Keratinocyte (primary cell): Measurements from ENCODE around the gene MTR. TPM values are rescaled to one million over a fixed set of nuclear protein-coding genes. Genes with fewer than 3 reads are reported as not detected.

Experiments
- DNase-seq: peaks from one replicate; pipeline ENCODE4 v3.0.0-alpha.2; 2011; ENCODE audit warnings: low read depth, missing footprints, low spot score
- FAIRE-seq: peaks from 2 replicates; lab custom pipeline; 2011; peaks lifted over from hg19 to GRCh38; lab: Jason Lieb, UNC
- H2AFZ ChIP-seq: 2 replicates; pipeline ENCODE4 v1.6.0; 2012; ENCODE audit warnings: low read length, control low read depth, inconsistent platforms; ENCODE audit not compliant: control insufficient read depth
- H3K27ac ChIP-seq: 2 replicates; pipeline ENCODE4 v1.5.1; 2011; ENCODE audit warnings: low read length; ENCODE audit not compliant: control insufficient read depth, insufficient read depth
- H3K27me3 ChIP-seq: 3 replicates; pipeline ENCODE4 v1.6.0; 2011; ENCODE audit warnings: low read length; ENCODE audit not compliant: control insufficient read depth, insufficient read depth; ENCODE audit errors: extremely low read depth
- H3K36me3 ChIP-seq, 2 experiments: 2 replicates in 1 of 2; 3 replicates in 1 of 2; pipeline ENCODE4 v1.5.1; 2011; ENCODE audit warnings: low read length in 2 of 2, mild to moderate bottlenecking in 1 of 2; ENCODE audit not compliant: control insufficient read depth in 2 of 2, insufficient read depth in 2 of 2; ENCODE audit errors: extremely low read depth in 1 of 2
- H3K4me1 ChIP-seq: 3 replicates; pipeline ENCODE4 v1.5.1; 2011; ENCODE audit warnings: low read length; ENCODE audit not compliant: control insufficient read depth, insufficient read depth; ENCODE audit errors: extremely low read depth
- H3K4me2 ChIP-seq: 3 replicates; pipeline ENCODE4 v1.6.0; 2011; ENCODE audit warnings: low read depth, low read length; ENCODE audit not compliant: control insufficient read depth, insufficient read depth; ENCODE audit errors: extremely low read depth
- H3K4me3 ChIP-seq, 3 experiments: fragments of 200-600 bp in 1 of 3; sonication (generic) in 1 of 3; 2 replicates in 2 of 3; 3 replicates in 1 of 3; pipeline ENCODE4 v1.5.1; 2011 to 2016; ENCODE audit warnings: low read length in 3 of 3, mild to moderate bottlenecking in 3 of 3, control low read depth in 2 of 3, inconsistent platforms in 1 of 3, low read depth in 1 of 3, mixed read lengths in 1 of 3, mixed run types in 1 of 3, moderate library complexity in 1 of 3; ENCODE audit not compliant: control insufficient read depth in 2 of 3, insufficient read depth in 2 of 3; ENCODE audit errors: extremely low read depth in 1 of 3
- H3K79me2 ChIP-seq: 2 replicates; pipeline ENCODE4 v1.6.0; 2012; ENCODE audit warnings: low read length; ENCODE audit not compliant: control insufficient read depth, insufficient read depth
- H3K9ac ChIP-seq: 3 replicates; pipeline ENCODE4 v1.6.0; 2011; ENCODE audit warnings: low read length; ENCODE audit not compliant: control insufficient read depth, insufficient read depth; ENCODE audit errors: extremely low read depth
- H3K9me1 ChIP-seq: 3 replicates; pipeline ENCODE4 v1.6.0; 2011; ENCODE audit warnings: low read length; ENCODE audit not compliant: control insufficient read depth, insufficient read depth; ENCODE audit errors: extremely low read depth
- H3K9me3 ChIP-seq: 2 replicates; pipeline ENCODE4 v1.5.1; 2012; ENCODE audit warnings: low read depth, low read length; ENCODE audit not compliant: control insufficient read depth
- H4K20me1 ChIP-seq: 3 replicates; pipeline ENCODE4 v1.6.0; 2011; ENCODE audit warnings: low read length; ENCODE audit not compliant: control insufficient read depth, insufficient read depth; ENCODE audit errors: extremely low read depth
- EZH2 ChIP-seq: IDR thresholded peaks from one replicate; pipeline ENCODE4 v1.6.1; 2012; ENCODE audit warnings: inconsistent platforms, mild to moderate bottlenecking, low read length, moderate library complexity
- dilution Hi-C: fragments of 300-500 bp; cut with MboI; formaldehyde crosslinking; loops from one replicate; pipeline ENCODE4 v1.7.0; 2020; ENCODE audit warnings: low sequenced_read_pairs; ENCODE audit not compliant: extremely low pct_ligation_motif_present
- polyA plus RNA-seq, 5 experiments: library from polyadenylated mRNA; depleted of rRNA in 3 of 5; stranded (reverse) in 3 of 5; stranded (forward) in 1 of 5; unstranded in 1 of 5; fragments of >200 nt; gene quantifications; 1 replicate in 1 of 5; 2 replicates in 3 of 5; 3 replicates in 1 of 5; pipeline versions ENCODE4 v1.2.1 to v1.2.3, GENCODE V29; 2011 to 2012; ENCODE audit warnings: missing spikeins in 2 of 5, low read depth in 1 of 5, low replicate concordance in 1 of 5
- TF ChIP-seq, protein P1 (sequence below), 3 experiments: IDR thresholded peaks in 1 of 3; conservative IDR thresholded peaks in 1 of 3; optimal IDR thresholded peaks in 1 of 3; 2 replicates in 2 of 3; 3 replicates in 1 of 3; pipeline versions ENCODE3 to v1.5.1; 2011; ENCODE audit warnings: low read length in 3 of 3, mild to moderate bottlenecking in 3 of 3, moderate library complexity in 2 of 3, control low read depth in 1 of 3, inconsistent platforms in 1 of 3; ENCODE audit not compliant: insufficient read depth in 2 of 3; ENCODE audit errors: extremely low read depth in 1 of 3

The MTR gene
- polyA plus RNA-seq, 1 donor (not counting 4 experiments of a cell fraction or from before 2014, with no cell fraction given) = 14.3 TPM

GRCh38 chr1:236836157-236836556, 41.1 kb downstream of the MTR start:
- no peak for TF ChIP-seq EZH2
- no peaks in the 10 kb centered on the region for H4K20me1 ChIP-seq

GRCh38 chr1:236837115-236837514, 42.0 kb downstream of the MTR start:
- H3K9ac ChIP-seq = no peak overlapping the region
- H4K20me1 ChIP-seq = no peaks in the 10 kb centered on the region
- H3K4me3 ChIP-seq = no peak overlapping the region
- no peak overlapping the region for H3K27ac ChIP-seq
- H2AFZ ChIP-seq = no peak overlapping the region
- no peaks in the 10 kb centered on the region for H3K27me3 ChIP-seq
- TF ChIP-seq EZH2 = no peak
- TF ChIP-seq, protein P1, sequence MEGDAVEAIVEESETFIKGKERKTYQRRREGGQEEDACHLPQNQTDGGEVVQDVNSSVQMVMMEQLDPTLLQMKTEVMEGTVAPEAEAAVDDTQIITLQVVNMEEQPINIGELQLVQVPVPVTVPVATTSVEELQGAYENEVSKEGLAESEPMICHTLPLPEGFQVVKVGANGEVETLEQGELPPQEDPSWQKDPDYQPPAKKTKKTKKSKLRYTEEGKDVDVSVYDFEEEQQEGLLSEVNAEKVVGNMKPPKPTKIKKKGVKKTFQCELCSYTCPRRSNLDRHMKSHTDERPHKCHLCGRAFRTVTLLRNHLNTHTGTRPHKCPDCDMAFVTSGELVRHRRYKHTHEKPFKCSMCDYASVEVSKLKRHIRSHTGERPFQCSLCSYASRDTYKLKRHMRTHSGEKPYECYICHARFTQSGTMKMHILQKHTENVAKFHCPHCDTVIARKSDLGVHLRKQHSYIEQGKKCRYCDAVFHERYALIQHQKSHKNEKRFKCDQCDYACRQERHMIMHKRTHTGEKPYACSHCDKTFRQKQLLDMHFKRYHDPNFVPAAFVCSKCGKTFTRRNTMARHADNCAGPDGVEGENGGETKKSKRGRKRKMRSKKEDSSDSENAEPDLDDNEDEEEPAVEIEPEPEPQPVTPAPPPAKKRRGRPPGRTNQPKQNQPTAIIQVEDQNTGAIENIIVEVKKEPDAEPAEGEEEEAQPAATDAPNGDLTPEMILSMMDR (optimal IDR thresholded peaks at IDR 0.05 in 1 of 3, IDR thresholded peaks at IDR 0.05 in 1 of 3, conservative IDR thresholded peaks at IDR 0.05 in 1 of 3; ENCODE audit: extremely low read depth in 1 of 3, insufficient read depth in 2 of 3, low read length in 3 of 3) = no peak
- H3K9me3 ChIP-seq = no peaks in the 10 kb centered on the region
- H3K36me3 ChIP-seq = peaks cover 5 to 16% of the 10 kb centered on the region in 2 experiments
- FAIRE-seq (no peak), DNase-seq (no peak)
- H3K4me2 ChIP-seq = no peak overlapping the region
- dilution Hi-C loops = no loop called here
- H3K79me2 ChIP-seq = no peaks in the 10 kb centered on the region
- no peaks in the 10 kb centered on the region for H3K9me1 ChIP-seq
- H3K4me1 ChIP-seq = no peaks in the 10 kb centered on the region

More at GRCh38 chr1:236836157-236836556, 41.1 kb downstream of the MTR start:
- Histone ChIP-seq H3K27ac (no peak overlapping the region), H3K9me3 (no peaks in the 10 kb centered on the region), H3K9me1 (no peaks in the 10 kb centered on the region), H3K9ac (no peak overlapping the region), H3K27me3 (no peaks in the 10 kb centered on the region), H3K79me2 (no peaks in the 10 kb centered on the region), H3K4me3 (no peak overlapping the region), H3K36me3 (peaks cover 5 to 19% of the 10 kb centered on the region in 2 experiments), H3K4me1 (no peaks in the 10 kb centered on the region), H3K4me2 (no peak overlapping the region), H2AFZ (no peak overlapping the region)
- DNase-seq = no peak
- no peak for FAIRE-seq
- dilution Hi-C loops = no loop called here

GRCh38 chr1:236837897-236838296, 42.8 kb downstream of the MTR start:
- Histone ChIP-seq H3K36me3 (peaks cover 5 to 16% of the 10 kb centered on the region in 2 experiments), H3K79me2 (no peaks in the 10 kb centered on the region), H3K4me2 (no peak overlapping the region), H3K9ac (no peak overlapping the region), H3K9me1 (no peaks in the 10 kb centered on the region), H4K20me1 (no peaks in the 10 kb centered on the region), H2AFZ (no peak overlapping the region), H3K4me3 (no peak overlapping the region), H3K4me1 (no peaks in the 10 kb centered on the region), H3K9me3 (no peaks in the 10 kb centered on the region), H3K27ac (no peak overlapping the region), H3K27me3 (no peaks in the 10 kb centered on the region)
- TF ChIP-seq EZH2 = no peak
- TF ChIP-seq, protein P1 (optimal IDR thresholded peaks at IDR 0.05 in 1 of 3, IDR thresholded peaks at IDR 0.05 in 1 of 3, conservative IDR thresholded peaks at IDR 0.05 in 1 of 3; ENCODE audit: extremely low read depth in 1 of 3, insufficient read depth in 2 of 3, low read length in 3 of 3) = no peak
- dilution Hi-C loops = no loop called here
- DNase-seq = no peak
- peak; percentile 17 for FAIRE-seq
